Measurements from ENCODE around the gene TMEM183A. TPM values are rescaled to one million over a fixed set of nuclear protein-coding genes. Genes with fewer than 3 reads are reported as not detected.

The TMEM183A gene
- total and polyA plus RNA-seq, 9 of the 15 experiments (the other 6 are each of a cell fraction or from before 2014, with no cell fraction given) = 23.4 to 190 (median 124) TPM

DNA sequence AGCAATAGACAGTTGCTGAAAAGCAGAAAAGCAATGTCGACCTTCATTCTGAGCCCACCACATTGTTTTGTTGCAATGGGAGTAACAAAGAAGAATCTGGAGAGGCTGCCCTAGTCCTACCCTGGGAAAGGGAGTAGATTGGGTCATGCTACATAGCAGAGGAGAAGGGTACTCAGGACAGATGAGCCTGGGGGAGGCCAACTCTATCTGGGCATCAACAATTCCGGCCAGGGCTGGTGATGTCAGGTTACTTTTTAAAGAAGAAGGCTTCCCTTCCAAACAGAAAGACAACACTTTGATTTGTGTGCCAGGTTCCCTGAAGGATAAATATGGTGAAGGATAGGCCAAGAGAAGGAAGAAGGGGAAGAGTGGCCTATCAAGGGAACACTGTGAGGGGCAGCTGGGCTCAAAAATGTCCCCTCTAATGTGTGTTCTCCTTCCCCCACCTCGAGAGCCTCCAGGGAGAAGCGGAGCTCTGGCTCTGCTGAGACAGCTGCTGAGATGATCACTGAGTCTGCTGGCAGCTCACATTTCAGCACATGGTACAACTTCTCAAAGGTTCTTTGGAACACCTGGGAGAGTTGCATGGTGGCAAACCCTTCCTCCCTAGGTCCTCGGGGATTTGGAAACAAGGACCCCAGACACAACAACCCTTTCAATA, 45.8 kb upstream of the TMEM183A start (continued):
- TF ChIP-seq ARID4B (CRISPR knock-in tag; IDR thresholded peaks at IDR 0.05) (no peak), PYGO2 (tag; IDR thresholded peaks at IDR 0.05) (no peak), ARHGAP35 (IDR thresholded peaks at IDR 0.05; ENCODE audit: partially characterized antibody) (no peak), RBBP5 (IDR thresholded peaks at IDR 0.05; ENCODE audit: borderline replicate concordance, insufficient read depth, low read length, poor library complexity, severe bottlenecking) (no peak), TBP (optimal IDR thresholded peaks at IDR 0.05; ENCODE audit: low read depth, low read length) (no peak), HNRNPK (IDR thresholded peaks at IDR 0.05; ENCODE audit: low read depth, low read length, poor library complexity, severe bottlenecking) (no peak), TFAM (CRISPR knock-in tag; conservative IDR thresholded peaks at IDR 0.05) (no peak)
